Fibroblast of lung (primary cell): ENCODE data around the gene RSF1. TPM values are rescaled to one million over a fixed set of nuclear protein-coding genes. Genes with fewer than 3 reads are reported as not detected.

Experiments
- DNase-seq, 2 donors: peaks; one replicate each; pipeline versions ENCODE4 v3.0.0 to v3.0.0-alpha.2; 2010; ENCODE audit warnings: low read depth in 2 of 2
- H2AFZ ChIP-seq: 2 replicates; pipeline ENCODE4 v1.5.1; 2012; ENCODE audit warnings: low read length, control low read depth, inconsistent platforms
- H3K27ac ChIP-seq: 2 replicates; pipeline ENCODE4 v1.5.1; 2011; ENCODE audit warnings: low read length, control low read depth; ENCODE audit not compliant: insufficient read depth
- H3K27me3 ChIP-seq: 2 replicates; pipeline ENCODE4 v1.5.1; 2011; ENCODE audit warnings: mild to moderate bottlenecking, low read length; ENCODE audit not compliant: control insufficient read depth, insufficient read depth
- H3K36me3 ChIP-seq: 2 replicates; pipeline ENCODE4 v1.5.1; 2011; ENCODE audit warnings: low read length; ENCODE audit not compliant: control insufficient read depth, insufficient read depth
- H3K4me1 ChIP-seq: 2 replicates; pipeline ENCODE4 v1.5.1; 2011; ENCODE audit warnings: low read length; ENCODE audit not compliant: control insufficient read depth, insufficient read depth; ENCODE audit errors: extremely low read depth
- H3K4me2 ChIP-seq: 2 replicates; pipeline ENCODE4 v1.5.1; 2011; ENCODE audit warnings: low read length, control low read depth; ENCODE audit not compliant: insufficient read depth; ENCODE audit errors: extremely low read depth
- H3K4me3 ChIP-seq, 4 experiments: fragments of 200-600 bp in 1 of 4; sonication (generic) in 1 of 4; replicated peaks in 1 of 4; 2 replicates each; pipeline ENCODE4 v1.5.1; 2011 to 2016; ENCODE audit warnings: low read length in 4 of 4, low read depth in 3 of 4, mild to moderate bottlenecking in 3 of 4, control low read depth in 2 of 4, inconsistent platforms in 1 of 4, mixed read lengths in 1 of 4; ENCODE audit not compliant: insufficient read depth in 1 of 4; ENCODE audit errors: control extremely low read depth in 1 of 4
- H3K79me2 ChIP-seq: 2 replicates; pipeline ENCODE4 v1.5.1; 2012; ENCODE audit warnings: mild to moderate bottlenecking, low read length, inconsistent platforms; ENCODE audit not compliant: control insufficient read depth, insufficient read depth
- H3K9ac ChIP-seq: 2 replicates; pipeline ENCODE4 v1.5.1; 2011; ENCODE audit warnings: mild to moderate bottlenecking, low read length, control low read depth; ENCODE audit not compliant: insufficient read depth
- H3K9me3 ChIP-seq: 2 replicates; pipeline ENCODE4 v1.5.1; 2012; ENCODE audit warnings: low read depth, low read length; ENCODE audit not compliant: control insufficient read depth, insufficient read depth
- H4K20me1 ChIP-seq: 2 replicates; pipeline ENCODE4 v1.5.1; 2011; ENCODE audit warnings: low read length; ENCODE audit not compliant: control insufficient read depth, insufficient read depth; ENCODE audit errors: extremely low read depth
- CTCF ChIP-seq, 2 donors: IDR thresholded peaks in 1 of 2; conservative IDR thresholded peaks in 1 of 2; 1 replicate in 1 of 2; 2 replicates in 1 of 2; pipeline ENCODE4 v1.5.1; 2011 to 2012; ENCODE audit warnings: low read length in 2 of 2, control low read depth in 1 of 2, inconsistent platforms in 1 of 2, low read depth in 1 of 2, mild to moderate bottlenecking in 1 of 2
- EZH2 ChIP-seq: IDR thresholded peaks from 2 replicates; pipeline ENCODE4 v1.5.1; 2012; ENCODE audit warnings: low read length, control low read depth, mild to moderate bottlenecking; ENCODE audit errors: missing control alignments
- polyA plus RNA-seq, 2 donors: library from polyadenylated mRNA; depleted of rRNA in 1 of 2; stranded (reverse) in 1 of 2; unstranded in 1 of 2; fragments of >200 nt; gene quantifications; 2 replicates each; pipeline ENCODE4 v1.2.1, GENCODE V29; 2011 to 2012; ENCODE audit warnings: missing spikeins in 1 of 2
- total RNA-seq: library from RNA; depleted of rRNA; stranded (reverse); fragments of >200 nt; gene quantifications from 2 replicates; pipeline ENCODE4 v1.2.1, GENCODE V29; 2014

The RSF1 gene
- total and polyA plus RNA-seq, 2 donors (not counting 1 experiment from before 2014, with no cell fraction given) = 27.5 to 38.1 TPM

GRCh38 chr11:77730789-77731188, 89.7 kb downstream of the RSF1 start:
- H3K36me3 ChIP-seq = peaks cover 2% of the 10 kb centered on the region
- H4K20me1 ChIP-seq = no peaks in the 10 kb centered on the region

GRCh38 chr11:77729063-77729462, 91.5 kb downstream of the RSF1 start:
- no peaks in the 10 kb centered on the region for H3K9me3 ChIP-seq
- no peak overlapping the region for H3K27ac ChIP-seq
- no peak for DNase-seq
- no peaks in the 10 kb centered on the region for H3K27me3 ChIP-seq
- H2AFZ ChIP-seq = no peak overlapping the region
- no peak overlapping the region for H3K4me2 ChIP-seq
- no peaks in the 10 kb centered on the region for H3K4me1 ChIP-seq
- H4K20me1 ChIP-seq = no peaks in the 10 kb centered on the region
- H3K9ac ChIP-seq = no peak overlapping the region
- H3K79me2 ChIP-seq = no peaks in the 10 kb centered on the region
- no peak for TF ChIP-seq EZH2
- TF ChIP-seq CTCF (conservative IDR thresholded peaks at IDR 0.05 in 1 of 2, IDR thresholded peaks at IDR 0.05 in 1 of 2; ENCODE audit: low read depth in 1 of 2, low read length in 2 of 2) = no peak
- H3K4me3 ChIP-seq = no peak overlapping the region
- peaks cover 5% of the 10 kb centered on the region for H3K36me3 ChIP-seq

More at GRCh38 chr11:77730789-77731188, 89.7 kb downstream of the RSF1 start:
- no peak overlapping the region for H3K27ac ChIP-seq
- no peak overlapping the region for H3K9ac ChIP-seq
- H3K4me1 ChIP-seq = no peaks in the 10 kb centered on the region
- no peaks in the 10 kb centered on the region for H3K9me3 ChIP-seq
- no peaks in the 10 kb centered on the region for H3K79me2 ChIP-seq
- no peaks in the 10 kb centered on the region for H3K27me3 ChIP-seq
- H2AFZ ChIP-seq = no peak overlapping the region
- no peak overlapping the region for H3K4me2 ChIP-seq
- DNase-seq = no peak
- no peak overlapping the region for H3K4me3 ChIP-seq
- no peak for TF ChIP-seq EZH2
- TF ChIP-seq CTCF (conservative IDR thresholded peaks at IDR 0.05 in 1 of 2, IDR thresholded peaks at IDR 0.05 in 1 of 2; ENCODE audit: low read depth in 1 of 2, low read length in 2 of 2) = no peak

GRCh38 chr11:77728203-77728786, 92.2 kb downstream of the RSF1 start:
- H3K27ac ChIP-seq = no peak overlapping the region
- peaks cover 5% of the 10 kb centered on the region for H3K36me3 ChIP-seq

More at GRCh38 chr11:77728203-77728786, 92.2 kb downstream of the RSF1 start:
- Histone ChIP-seq H3K4me2 (no peak overlapping the region), H3K9me3 (no peaks in the 10 kb centered on the region), H4K20me1 (no peaks in the 10 kb centered on the region), H3K9ac (no peak overlapping the region), H2AFZ (no peak overlapping the region), H3K4me3 (no peak overlapping the region), H3K4me1 (no peaks in the 10 kb centered on the region), H3K79me2 (no peaks in the 10 kb centered on the region), H3K27me3 (no peaks in the 10 kb centered on the region)
- TF ChIP-seq EZH2 = no peak
- no peak for TF ChIP-seq CTCF (conservative IDR thresholded peaks at IDR 0.05 in 1 of 2, IDR thresholded peaks at IDR 0.05 in 1 of 2; ENCODE audit: low read depth in 1 of 2, low read length in 2 of 2)
- no peak for DNase-seq
